ENCODE results near the gene ZNF415.

DNA sequence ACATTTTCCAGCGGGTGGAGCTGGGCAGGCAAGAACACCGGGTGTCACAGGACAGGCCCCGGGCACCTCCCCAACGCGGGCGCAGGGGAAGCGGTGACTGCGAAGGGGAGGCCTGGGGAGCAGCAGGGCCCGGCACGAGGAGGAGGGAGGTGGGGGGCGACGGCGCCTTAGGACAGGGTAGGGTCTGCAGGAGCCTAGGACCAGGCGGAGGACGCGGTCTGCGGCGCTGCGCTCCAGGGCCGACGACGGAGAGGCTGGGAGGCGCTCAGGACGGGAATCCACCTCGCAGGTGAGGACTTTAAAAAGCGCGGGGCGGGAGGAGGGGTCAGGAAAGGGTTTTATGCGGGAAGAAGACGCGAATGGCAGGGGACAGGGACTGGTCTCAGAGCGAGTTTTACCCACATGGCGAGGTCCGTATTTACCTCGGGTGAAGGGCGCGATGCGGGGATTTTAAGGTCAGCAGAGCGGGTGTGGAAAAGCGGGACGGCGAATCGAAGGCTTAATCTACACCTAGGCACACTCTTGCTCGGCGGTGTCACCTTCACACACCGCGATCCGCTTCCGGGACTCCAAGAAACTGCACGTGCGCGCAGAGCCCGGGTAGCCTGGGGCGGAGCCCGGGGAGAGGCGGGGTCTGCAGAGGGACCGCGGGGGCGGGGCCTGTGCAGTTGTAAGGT is 74.7 kb downstream of the ZNF415 start:
- TF ChIP-seq POLR2A (IDR thresholded peaks at IDR 0.05; ENCODE audit: low read depth) (no peak), POLR2AphosphoS5 (IDR thresholded peaks at IDR 0.05) (no peak), EP300 (IDR thresholded peaks at IDR 0.05) (no peak)
- TF ChIP-seq, protein P1, sequence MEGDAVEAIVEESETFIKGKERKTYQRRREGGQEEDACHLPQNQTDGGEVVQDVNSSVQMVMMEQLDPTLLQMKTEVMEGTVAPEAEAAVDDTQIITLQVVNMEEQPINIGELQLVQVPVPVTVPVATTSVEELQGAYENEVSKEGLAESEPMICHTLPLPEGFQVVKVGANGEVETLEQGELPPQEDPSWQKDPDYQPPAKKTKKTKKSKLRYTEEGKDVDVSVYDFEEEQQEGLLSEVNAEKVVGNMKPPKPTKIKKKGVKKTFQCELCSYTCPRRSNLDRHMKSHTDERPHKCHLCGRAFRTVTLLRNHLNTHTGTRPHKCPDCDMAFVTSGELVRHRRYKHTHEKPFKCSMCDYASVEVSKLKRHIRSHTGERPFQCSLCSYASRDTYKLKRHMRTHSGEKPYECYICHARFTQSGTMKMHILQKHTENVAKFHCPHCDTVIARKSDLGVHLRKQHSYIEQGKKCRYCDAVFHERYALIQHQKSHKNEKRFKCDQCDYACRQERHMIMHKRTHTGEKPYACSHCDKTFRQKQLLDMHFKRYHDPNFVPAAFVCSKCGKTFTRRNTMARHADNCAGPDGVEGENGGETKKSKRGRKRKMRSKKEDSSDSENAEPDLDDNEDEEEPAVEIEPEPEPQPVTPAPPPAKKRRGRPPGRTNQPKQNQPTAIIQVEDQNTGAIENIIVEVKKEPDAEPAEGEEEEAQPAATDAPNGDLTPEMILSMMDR (IDR thresholded peaks at IDR 0.05), result no peak

Data from esophagus muscularis mucosa (tissue), 4 donors.